Renal pelvis (tissue), 4 donors: ENCODE measurements around the gene ST8SIA5. TPM values are rescaled to one million over a fixed set of nuclear protein-coding genes. Genes with fewer than 3 reads are reported as not detected.

Experiments used
- DNase-seq: peaks from one replicate; pipeline ENCODE4 v3.0.0-alpha.2; 2013
- polyA plus RNA-seq, 3 donors: library from polyadenylated mRNA; unstranded; fragments of 120-200 nt; gene quantifications; one replicate each; pipeline ENCODE4 v1.2.1, GENCODE V29; 2013; ENCODE audit not compliant: insufficient read length in 3 of 3

ST8SIA5 gene
- polyA plus RNA-seq, 3 donors, result 0.78 to 1.1 (median 0.86) TPM

DNA sequence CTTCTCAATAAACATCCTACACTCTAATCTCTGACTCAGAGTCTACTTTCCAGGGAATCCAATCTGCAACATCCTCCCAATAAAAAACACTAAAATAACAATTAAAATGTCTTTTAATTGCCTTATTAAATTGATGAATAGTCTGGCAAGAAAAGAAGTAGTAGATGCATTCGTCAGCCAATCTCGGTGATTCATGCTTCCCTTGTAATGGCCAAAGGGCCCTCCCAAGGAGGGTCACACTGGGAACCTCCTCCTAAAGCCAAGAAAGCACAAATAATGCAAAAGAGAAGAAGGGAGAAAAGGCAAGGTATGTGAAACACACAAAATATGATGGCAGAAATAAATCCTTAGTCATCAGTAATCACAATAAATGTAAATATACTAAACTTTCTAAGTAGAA lies 16.8 kb downstream of the ST8SIA5 start:
- DNase-seq, result no peak

DNA sequence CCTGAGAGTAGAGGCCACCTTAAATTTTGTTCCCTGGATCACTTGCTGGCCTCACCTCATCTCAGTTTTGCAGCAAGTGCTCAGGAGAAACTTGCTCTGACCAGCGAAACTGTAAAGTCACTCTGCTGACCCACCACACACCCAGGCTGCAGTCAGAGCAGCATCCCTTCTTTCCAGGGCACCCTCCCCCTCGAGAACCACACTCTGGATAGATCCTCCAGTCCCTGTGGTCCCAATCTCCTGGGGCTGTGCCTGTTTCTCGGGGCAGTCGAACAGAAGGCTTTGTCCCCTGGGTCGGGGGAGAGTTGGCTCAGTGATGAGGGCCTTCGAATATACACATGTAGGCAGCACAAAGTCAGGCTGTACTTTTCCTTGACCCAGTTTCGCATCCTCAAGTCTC lies 18.4 kb downstream of the ST8SIA5 start:
- DNase-seq, result no peak

DNA sequence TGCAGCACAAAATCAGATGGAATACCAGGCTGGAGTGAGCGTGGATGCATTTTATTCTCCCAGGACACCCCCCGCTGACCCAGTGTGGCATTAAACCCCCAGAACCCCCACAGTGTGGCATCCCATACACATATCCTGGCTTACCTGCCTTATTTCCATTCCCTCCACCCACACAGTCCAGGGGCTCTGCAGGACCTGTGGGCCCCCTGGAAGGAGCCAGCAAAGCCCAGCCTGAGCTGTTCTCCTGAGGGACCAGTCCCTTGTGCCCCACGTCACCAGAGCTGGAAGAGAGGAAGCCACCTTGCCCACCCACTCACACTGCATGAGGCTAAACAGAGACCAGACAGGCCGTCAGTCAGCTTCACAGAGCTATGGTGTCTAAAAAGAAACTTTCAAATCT lies 20.1 kb downstream of the ST8SIA5 start:
- DNase-seq, result no peak

DNA sequence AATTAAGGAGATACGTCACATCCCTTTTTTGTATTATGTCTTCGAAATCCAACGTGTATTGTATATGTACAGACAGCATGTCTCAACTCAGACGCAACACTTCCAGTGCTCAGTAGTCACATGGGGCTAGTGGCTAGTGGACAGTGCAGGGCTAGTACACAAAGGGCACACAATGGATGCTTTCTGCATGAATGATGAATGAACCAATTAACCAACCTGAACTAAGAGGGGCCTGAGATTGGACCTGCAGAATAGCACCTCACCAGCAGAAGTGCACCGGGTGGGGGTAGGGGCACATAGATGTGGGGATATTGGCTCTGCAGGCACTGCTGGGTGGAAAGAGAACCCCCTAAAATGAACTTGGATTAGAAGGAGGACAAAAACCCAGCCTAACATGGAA lies 20.7 kb downstream of the ST8SIA5 start:
- DNase-seq, result no peak

DNA sequence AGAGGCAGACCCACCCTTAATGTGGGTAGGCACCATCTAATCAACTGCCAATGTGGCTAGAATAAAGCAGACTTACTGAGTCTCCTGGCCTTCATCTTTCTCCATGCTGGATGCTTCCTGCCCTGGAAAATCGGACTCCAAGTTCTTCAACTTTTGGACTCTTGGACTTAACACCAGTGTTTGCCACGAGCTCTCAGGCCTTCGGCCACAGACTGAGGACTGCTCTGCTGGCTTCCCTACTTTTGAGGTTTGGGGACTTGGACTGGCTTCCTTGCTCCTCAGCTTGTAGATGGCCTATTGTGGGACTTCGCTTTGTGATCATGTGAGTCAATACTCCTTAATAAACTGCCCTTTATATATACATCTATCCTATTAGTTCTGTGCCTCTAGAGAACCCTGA lies 21.9 kb downstream of the ST8SIA5 start:
- no peak for DNase-seq

DNA sequence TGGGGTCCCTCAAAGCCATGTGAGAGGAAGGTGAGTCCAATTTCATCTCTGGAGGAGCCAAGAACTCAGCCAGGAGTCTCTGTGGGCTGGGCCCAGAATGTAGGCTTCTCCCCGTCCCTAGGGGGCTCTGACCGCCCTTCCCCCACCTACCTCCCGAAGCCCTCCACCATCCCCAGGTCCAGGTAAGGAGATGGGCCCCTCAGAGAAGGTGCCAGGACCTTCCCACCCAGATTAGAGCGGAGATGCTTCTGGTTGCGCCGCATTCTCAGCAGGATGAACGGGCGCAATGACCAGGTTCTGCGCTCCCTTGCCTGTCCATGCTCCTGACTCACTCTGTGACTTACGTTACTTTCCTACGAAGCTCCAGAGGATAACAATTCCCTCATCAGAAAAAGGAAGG lies 23.0 kb downstream of the ST8SIA5 start:
- no peak for DNase-seq

GRCh38 chr18:46732801-46733200 lies 24.1 kb downstream of the ST8SIA5 start:
- DNase-seq, result no peak

DNA sequence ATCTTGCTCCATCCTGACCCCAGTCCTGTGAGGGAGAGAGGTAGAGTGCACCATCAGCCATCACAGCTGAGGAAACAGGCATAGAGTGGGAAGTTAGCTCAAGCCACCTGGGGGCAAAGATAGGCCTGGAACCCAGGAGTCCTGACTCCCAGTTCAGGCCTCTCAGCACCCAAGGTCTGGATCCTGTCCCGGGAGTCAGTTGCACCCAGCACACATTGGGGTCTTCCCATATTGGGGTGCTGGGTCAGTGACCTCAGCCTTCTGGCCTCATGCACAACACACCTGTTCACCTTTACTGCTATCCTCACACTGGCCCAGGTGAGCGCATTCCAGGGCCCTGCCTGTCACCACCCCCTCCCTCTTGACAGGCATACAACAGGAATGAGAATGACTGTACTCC lies 24.7 kb downstream of the ST8SIA5 start:
- no peak for DNase-seq

DNA sequence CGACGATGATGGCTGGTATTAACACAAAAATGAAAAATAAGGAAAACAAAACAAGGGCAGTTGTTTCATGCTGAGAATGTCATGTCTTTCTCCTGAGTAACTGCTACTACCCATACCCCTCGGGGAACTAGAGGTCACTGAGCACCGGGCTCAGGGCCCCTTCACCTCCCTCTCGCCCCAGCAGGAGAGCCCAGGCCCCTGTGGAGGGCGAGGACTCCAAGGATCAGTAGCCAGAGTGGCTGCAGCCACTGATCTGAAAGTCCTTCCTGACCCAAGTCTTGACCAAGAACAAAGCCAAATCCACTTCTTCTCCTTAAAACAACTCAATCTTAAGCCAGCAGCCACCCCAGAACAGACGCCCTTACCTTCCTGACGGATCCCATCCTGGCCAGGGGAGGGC lies 25.5 kb downstream of the ST8SIA5 start:
- no peak for DNase-seq

DNA sequence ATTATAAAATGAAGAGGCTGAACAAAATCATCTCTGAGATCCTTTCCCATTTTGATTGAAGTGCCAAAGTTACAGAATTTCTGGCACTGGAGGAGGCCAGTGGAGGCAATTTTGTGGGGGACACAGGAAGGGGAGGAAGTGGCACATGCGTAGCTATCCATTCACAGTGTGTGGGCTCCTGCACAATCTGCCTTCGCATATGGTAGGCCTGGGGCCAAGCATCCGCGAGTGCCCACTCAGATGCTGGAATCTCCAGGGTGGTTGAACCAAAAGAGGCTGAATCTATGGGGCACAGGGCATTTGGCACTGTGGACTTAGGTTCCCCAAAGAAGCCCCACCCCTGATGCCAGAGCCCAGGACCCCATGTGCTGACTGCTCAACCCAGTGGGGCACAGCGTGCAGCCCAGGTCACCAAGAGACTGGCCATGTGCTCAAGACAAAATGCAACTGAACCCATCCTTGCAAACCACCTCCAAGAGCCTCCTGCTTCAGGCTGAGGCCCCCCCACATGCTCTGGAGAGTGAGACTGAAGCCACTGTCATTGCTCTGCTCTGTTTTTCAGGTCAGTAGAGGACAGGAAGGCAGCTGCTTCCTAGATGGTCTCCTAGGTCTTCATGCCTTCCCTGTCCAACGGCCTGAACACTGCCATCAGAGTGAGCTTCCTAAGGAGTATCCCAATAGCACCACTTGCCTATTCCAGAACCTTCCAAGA lies 28.5 kb downstream of the ST8SIA5 start:
- no peak for DNase-seq

- no peak for DNase-seq
Observed at GRCh38 chr18:46727177-46727576, 29.7 kb downstream of the ST8SIA5 start.

DNA sequence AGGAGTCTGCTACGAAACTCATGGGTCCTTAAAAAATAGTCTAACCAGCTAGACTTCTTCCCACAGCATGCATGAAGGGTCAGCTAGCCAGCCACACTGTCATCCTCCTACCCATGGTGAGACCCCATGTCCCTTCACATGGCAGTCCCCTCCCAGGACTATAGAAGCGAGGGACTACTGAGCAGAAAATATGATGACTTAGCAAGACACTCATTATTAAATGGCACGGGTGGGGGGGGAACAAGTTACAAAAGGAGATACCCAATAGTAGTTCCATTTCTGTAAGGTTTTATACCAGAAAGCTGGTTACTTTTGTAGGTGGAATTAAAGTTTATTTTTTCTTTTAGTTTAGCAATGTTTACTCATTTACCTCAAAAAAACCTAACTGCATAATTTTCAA lies 31.5 kb downstream of the ST8SIA5 start:
- no peak for DNase-seq

DNA sequence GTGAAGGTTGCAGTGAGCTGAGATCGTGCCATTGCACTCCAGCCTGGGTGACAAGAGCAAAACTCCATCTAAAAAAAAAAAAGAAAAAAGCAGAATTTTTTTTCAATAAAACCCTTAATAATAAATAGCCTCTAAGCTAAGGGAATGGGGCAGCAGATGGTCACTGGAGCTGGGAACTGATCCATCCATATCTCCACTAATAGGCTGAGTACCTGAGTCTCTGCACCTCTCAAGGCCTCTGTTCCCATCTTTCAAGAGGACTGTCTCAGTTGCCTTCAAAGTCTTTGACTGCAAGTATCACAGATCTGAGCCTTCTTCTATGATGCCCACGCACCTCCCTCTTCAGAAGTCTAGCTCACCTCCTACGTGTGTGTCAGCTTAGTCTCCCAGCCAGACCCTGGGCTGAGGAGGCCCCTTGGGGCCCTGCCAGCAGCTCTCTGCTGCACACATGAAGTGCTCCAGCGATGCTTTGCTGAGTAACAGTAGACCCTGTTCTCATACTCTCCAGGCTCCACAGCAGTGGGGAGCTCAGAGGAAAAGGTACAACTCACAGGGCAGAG lies 32.9 kb downstream of the ST8SIA5 start:
- DNase-seq, result no peak

DNA sequence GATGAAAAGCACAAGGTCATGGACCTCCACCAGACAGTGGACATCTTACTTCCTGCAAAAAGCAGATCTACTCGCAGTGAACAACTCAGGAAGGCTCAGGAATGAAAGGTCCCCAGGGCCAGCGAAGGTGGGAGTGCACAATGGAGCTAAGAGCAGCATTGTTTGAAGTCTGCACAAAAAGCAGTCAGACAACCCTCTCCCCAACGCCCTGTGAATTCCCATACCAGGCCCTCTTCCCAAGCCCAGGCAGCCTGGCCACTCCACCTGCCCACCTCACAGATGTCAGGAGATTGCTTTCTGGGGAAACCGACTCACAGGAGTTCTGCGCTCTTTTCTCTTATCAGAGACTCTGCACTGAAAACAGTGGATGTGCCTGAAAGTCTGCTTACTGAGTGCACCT lies 34.8 kb downstream of the ST8SIA5 start:
- no peak for DNase-seq

GRCh38 chr18:46721331-46721730 lies 35.5 kb downstream of the ST8SIA5 start:
- no peak for DNase-seq

DNA sequence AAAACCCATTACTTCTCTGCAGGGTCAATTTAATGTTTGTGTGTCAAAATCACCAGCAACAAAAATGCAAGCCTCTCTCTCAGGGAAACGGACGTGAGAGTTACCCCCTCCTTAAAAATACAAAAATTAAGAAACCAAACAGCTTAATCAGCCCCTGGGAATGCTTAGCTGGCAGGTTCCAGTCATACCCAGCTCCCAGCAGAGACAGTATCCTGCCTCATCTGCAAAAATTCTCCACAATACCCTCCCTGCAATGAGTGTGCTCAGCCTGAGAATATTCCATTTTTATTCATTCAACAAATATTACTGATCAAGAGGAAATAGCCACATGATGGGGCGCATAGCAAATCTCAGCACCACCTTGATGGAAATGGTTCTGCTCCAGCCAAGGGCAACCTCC lies 36.3 kb downstream of the ST8SIA5 start:
- no peak for DNase-seq

- DNase-seq, result no peak
Observed at GRCh38 chr18:46720092-46720491, 36.8 kb downstream of the ST8SIA5 start.

DNA sequence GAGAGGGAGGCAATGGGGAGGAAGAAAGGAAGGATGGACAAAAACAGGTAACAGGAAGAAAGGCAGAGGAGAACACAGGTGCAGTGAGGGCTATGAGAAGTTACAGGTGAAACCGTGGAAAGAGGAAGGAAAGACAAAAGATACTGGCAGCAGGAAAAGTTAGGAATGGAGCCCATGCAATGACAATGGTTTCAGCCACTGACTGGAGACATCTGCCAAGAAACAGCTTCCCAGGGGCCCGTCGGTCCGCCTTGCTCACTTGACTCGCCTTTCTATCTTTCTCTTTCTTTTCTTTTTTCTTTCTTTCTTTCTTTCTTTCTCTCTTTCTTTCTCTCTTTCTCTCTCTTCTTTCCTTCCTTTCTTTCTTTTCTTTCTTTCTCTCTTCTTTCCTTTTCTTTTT lies 37.5 kb downstream of the ST8SIA5 start:
- DNase-seq, result no peak

GRCh38 chr18:46718501-46719341 lies 38.1 kb downstream of the ST8SIA5 start:
- no peak for DNase-seq

- DNase-seq, result no peak
Observed at GRCh38 chr18:46716827-46717226, 40.0 kb downstream of the ST8SIA5 start.

DNA sequence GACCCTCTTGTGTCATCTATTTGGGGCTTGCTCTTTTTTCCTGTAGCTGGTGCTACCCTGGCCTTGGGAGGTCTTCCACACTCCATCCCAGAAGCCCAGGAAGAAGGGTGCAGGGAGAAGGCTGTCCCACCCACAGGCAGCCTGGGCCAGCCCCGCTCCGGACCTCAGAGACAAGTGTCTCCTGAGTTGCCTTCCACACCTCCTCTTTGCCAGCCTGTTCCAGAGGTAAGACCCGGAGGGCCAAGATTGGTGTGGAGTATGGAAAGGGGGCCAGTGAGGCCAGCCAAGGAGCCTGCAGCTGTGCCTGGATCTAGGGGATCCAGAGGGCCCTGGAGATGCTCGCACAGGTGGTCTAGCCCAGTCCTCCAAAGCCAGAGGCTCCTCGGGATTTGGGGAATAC lies 40.5 kb downstream of the ST8SIA5 start:
- no peak for DNase-seq

DNA sequence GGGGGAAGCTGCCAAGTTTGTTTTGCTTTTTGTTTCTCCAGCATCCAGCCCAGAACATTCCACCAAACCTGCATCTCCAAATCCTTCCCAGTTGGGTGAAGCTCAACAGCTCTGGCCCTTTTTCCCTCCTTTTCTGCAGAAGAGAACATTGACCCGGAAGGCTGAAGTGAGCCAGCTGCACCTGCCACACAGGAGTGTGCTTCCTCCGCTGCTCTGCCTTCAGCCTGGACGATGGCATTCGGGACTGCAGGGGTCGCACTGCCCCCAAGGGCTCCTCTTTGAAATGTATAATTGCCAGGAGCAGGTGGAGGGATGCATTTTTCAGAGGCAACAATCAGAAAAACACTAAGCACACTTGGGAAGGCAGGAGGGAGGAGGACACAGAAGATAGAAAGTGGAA lies 41.8 kb downstream of the ST8SIA5 start:
- no peak for DNase-seq

GRCh38 chr18:46712406-46712805 lies 44.4 kb downstream of the ST8SIA5 start:
- DNase-seq, result peak; percentile 50
